Measurements from ENCODE around the gene PITPNC1.

DNA sequence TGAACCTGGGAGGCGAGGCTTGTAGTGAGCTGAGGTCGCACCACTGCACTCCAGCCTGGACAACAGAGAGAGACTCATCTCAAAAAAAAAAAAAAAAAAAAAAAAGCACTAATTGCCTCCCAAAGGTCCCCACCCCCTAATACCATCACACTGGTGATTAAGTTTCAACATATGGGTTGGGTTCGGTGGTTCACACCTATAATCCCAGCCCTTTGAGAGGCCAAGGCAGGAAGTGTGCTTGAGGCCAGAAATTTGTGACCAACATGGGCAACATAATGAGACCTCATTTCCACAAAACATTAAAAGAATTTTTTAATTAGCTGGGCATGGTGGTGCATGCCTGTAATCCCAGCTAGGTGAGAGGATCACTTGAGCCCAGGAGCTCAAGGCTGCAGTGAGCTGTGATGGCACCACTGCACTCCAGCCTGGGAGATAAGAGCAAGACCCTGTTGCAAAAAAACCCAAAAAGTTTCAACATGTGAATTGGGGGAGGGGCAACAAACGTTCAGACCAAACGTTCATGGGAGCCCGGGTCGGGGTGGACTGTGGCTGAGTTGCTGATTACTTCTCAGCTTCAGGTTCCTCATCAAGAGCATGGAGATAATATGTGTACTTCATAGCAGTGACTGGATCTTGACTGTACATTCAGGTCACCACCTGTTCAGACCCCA is 278.5 kb downstream of the PITPNC1 start:
- TF ChIP-seq CTCF (IDR thresholded peaks at IDR 0.05) (no peak), POLR2A (IDR thresholded peaks at IDR 0.05) (no peak)
